Naive thymus-derived CD8-positive, alpha-beta T cell (primary cell): ENCODE data around the gene LAMA1. TPM values are rescaled to one million over a fixed set of nuclear protein-coding genes. Genes with fewer than 3 reads are reported as not detected.
A peak's percentile ranks its signal among the peaks of the same experiment; 100 is the strongest.

ENCODE experiments used
- ATAC-seq, 2 donors: fragments of 150-1000 bp; cut with Tn5 transposase in 1 of 2; sonication (Bioruptor Pico), chemical (Tn5 transposase) in 1 of 2; 1 replicate in 1 of 2; 2 replicates in 1 of 2; pipeline ENCODE4 v1.10.0; 2021; ENCODE audit warnings: mild to moderate bottlenecking in 2 of 2, moderate library complexity in 2 of 2
- POLR2A ChIA-PET: fragments of 350-600 bp; sonication (Branson Sonifier 250); formaldehyde crosslinking; loops from one replicate; lab custom pipeline; 2021; ENCODE audit warnings: antibody characterized with exemption; lab: Charles Lee
- DNase-seq, 10 donors: peaks; one replicate each; pipeline versions ENCODE4 v3.0.0 to v3.0.0-alpha.2; 2020 to 2022
- H3K27ac Mint-ChIP-seq, 10 donors: one replicate each; pipeline ENCODE4 v1.8.0; 2020 to 2022; ENCODE audit warnings: mild to moderate bottlenecking in 10 of 10, mixed read lengths in 10 of 10, moderate library complexity in 4 of 10, inconsistent platforms in 1 of 10
- H3K27me3 Mint-ChIP-seq, 5 donors: one replicate each; pipeline ENCODE4 v1.8.0; 2021 to 2022; ENCODE audit warnings: mixed read lengths in 5 of 5
- H3K36me3 Mint-ChIP-seq, 3 donors: one replicate each; pipeline ENCODE4 v1.8.0; 2020 to 2022; ENCODE audit warnings: mixed read lengths in 3 of 3, mild to moderate bottlenecking in 2 of 3, inconsistent platforms in 1 of 3
- H3K4me1 Mint-ChIP-seq, 4 donors: one replicate each; pipeline ENCODE4 v1.8.0; 2021 to 2022; ENCODE audit warnings: mixed read lengths in 4 of 4
- H3K4me3 Mint-ChIP-seq, 10 donors: one replicate each; pipeline ENCODE4 v1.8.0; 2020 to 2022; ENCODE audit warnings: mild to moderate bottlenecking in 10 of 10, mixed read lengths in 10 of 10, moderate library complexity in 6 of 10, inconsistent platforms in 1 of 10
- H3K9me3 Mint-ChIP-seq, 9 donors: one replicate each; pipeline ENCODE4 v1.8.0; 2020 to 2022; ENCODE audit warnings: mixed read lengths in 9 of 9, mild to moderate bottlenecking in 3 of 9, inconsistent platforms in 1 of 9, moderate library complexity in 1 of 9
- polyA plus RNA-seq, 3 donors: library from polyadenylated mRNA; unstranded; fragments of 300-500 nt; fragmentation: Illumina TruSeq; gene quantifications; one replicate each; pipeline ENCODE4 v1.2.3, GENCODE V29; 2021
- total RNA-seq, 8 experiments: library from RNA in 2 of 8; stranded (reverse) in 2 of 8; gene quantifications; one replicate each; pipeline ENCODE4 v1.2.3 and lab custom pipeline; 2021 to 2026

Gene LAMA1
- total and polyA plus RNA-seq, 5 experiments from 2014 or later = not detected

DNA sequence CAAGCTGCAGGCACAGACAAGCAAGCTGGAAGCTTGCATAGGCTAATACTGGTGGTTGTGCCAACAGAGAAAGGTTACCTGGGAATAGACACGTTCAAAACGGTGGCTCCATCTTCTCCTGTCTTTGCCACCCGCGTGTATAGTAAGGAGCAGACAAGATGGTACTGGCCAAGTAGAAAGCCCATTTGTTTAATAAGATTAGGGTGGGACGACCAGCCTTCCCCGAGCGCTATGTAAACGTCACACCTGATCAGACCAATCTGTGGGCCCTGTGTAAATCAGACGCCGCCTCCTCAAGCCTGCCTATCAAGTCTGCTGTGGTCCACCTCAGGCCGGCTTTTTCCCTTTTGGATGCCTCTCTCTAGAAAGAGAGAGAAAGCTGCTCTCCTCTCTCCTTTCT, 189.2 kb downstream of the LAMA1 start:
- DNase-seq (no peak), ATAC-seq (no peak)
- POLR2A ChIA-PET = no interaction called here
- H3K4me3 Mint-ChIP-seq = no peak overlapping the region
- peaks cover 0 to 12% (median 1%) of the 10 kb centered on the region in 9 donors for H3K9me3 Mint-ChIP-seq
- H3K27me3 Mint-ChIP-seq = peaks cover 0 to 2% (median 0%) of the 10 kb centered on the region in 5 donors
- no peaks in the 10 kb centered on the region for H3K4me1 Mint-ChIP-seq
- no peak overlapping the region for H3K27ac Mint-ChIP-seq
- no peaks in the 10 kb centered on the region for H3K36me3 Mint-ChIP-seq

GRCh38 chr18:6927153-6927552, 190.4 kb downstream of the LAMA1 start:
- no peak overlapping the region for H3K4me3 Mint-ChIP-seq
- H3K27me3 Mint-ChIP-seq = peaks cover 0 to 3% (median 0%) of the 10 kb centered on the region in 5 donors
- no peaks in the 10 kb centered on the region for H3K4me1 Mint-ChIP-seq
- POLR2A ChIA-PET = no interaction called here
- peaks cover 0 to 12% (median 3%) of the 10 kb centered on the region in 9 donors for H3K9me3 Mint-ChIP-seq
- H3K36me3 Mint-ChIP-seq = no peaks in the 10 kb centered on the region
- H3K27ac Mint-ChIP-seq = no peak overlapping the region
- ATAC-seq (no peak), DNase-seq (no peak)

GRCh38 chr18:6923220-6923619, 194.4 kb downstream of the LAMA1 start:
- POLR2A ChIA-PET = no interaction called here
- no peak overlapping the region for H3K4me3 Mint-ChIP-seq
- peaks cover 0 to 1% (median 0%) of the 10 kb centered on the region in 4 donors for H3K4me1 Mint-ChIP-seq
- peaks cover 0 to 8% (median 2%) of the 10 kb centered on the region in 5 donors for H3K27me3 Mint-ChIP-seq
- H3K36me3 Mint-ChIP-seq = no peaks in the 10 kb centered on the region
- ATAC-seq (no peak), DNase-seq (no peak)
- no peak overlapping the region for H3K27ac Mint-ChIP-seq
- peaks cover 0 to 20% (median 4%) of the 10 kb centered on the region in 9 donors for H3K9me3 Mint-ChIP-seq

- Mint-ChIP-seq H3K36me3 (no peaks in the 10 kb centered on the region), H3K4me1 (peaks cover 0 to 1% (median 0%) of the 10 kb centered on the region in 4 donors), H3K9me3 (peaks cover 0 to 20% (median 4%) of the 10 kb centered on the region in 9 donors), H3K27me3 (peaks cover 0 to 10% (median 2%) of the 10 kb centered on the region in 5 donors), H3K27ac (no peak overlapping the region), H3K4me3 (no peak overlapping the region)
- POLR2A ChIA-PET = no interaction called here
- no peak for DNase-seq
- ATAC-seq = no peak
Measured at GRCh38 chr18:6921571-6921970, 196.0 kb downstream of the LAMA1 start.

GRCh38 chr18:6920099-6920955, 197.3 kb downstream of the LAMA1 start:
- H3K4me3 Mint-ChIP-seq = peak overlapping the region in 1 of 10 donors; percentile 31
- H3K36me3 Mint-ChIP-seq = no peaks in the 10 kb centered on the region
- ATAC-seq = no peak
- no peak for DNase-seq
- peaks cover 1 to 10% (median 2%) of the 10 kb centered on the region in 5 donors for H3K27me3 Mint-ChIP-seq
- H3K9me3 Mint-ChIP-seq = peaks cover 0 to 20% (median 4%) of the 10 kb centered on the region in 9 donors
- peak overlapping the region in 1 of 10 donors; percentile 36 for H3K27ac Mint-ChIP-seq
- peaks cover 0 to 1% (median 0%) of the 10 kb centered on the region in 4 donors for H3K4me1 Mint-ChIP-seq
- POLR2A ChIA-PET = no interaction called here

DNA sequence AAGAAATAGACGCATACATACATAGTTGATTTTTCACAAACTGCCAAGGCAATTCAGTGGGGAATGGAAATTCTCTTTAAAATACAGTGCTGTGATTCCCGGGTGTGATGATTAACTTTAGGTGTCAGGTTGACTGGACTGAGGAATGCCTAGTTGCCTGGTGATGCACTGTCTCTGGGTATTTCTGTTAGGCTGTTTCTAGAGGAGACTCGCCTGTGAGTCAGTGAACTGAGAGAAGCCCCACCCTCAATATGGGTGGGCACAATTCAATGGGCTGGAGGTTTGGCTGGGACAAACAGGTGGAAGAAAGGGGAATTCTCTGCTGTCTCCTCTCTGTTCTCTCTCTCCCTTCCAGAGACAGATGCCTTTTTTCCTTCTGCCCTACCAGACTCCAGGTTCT, 200.5 kb downstream of the LAMA1 start:
- DNase-seq = no peak
- POLR2A ChIA-PET = no interaction called here
- H3K9me3 Mint-ChIP-seq = peaks cover 0 to 10% (median 2%) of the 10 kb centered on the region in 9 donors
- H3K36me3 Mint-ChIP-seq = no peaks in the 10 kb centered on the region
- no peak for ATAC-seq
- H3K4me1 Mint-ChIP-seq = peaks cover 0 to 1% (median 0%) of the 10 kb centered on the region in 4 donors
- H3K27me3 Mint-ChIP-seq = peaks cover 1 to 10% (median 2%) of the 10 kb centered on the region in 5 donors
- no peak overlapping the region for H3K4me3 Mint-ChIP-seq
- no peak overlapping the region for H3K27ac Mint-ChIP-seq

GRCh38 chr18:6901286-6901926, 216.2 kb downstream of the LAMA1 start:
- no peaks in the 10 kb centered on the region for H3K27me3 Mint-ChIP-seq
- DNase-seq (no peak), ATAC-seq (no peak)
- peaks cover 0 to 12% (median 0%) of the 10 kb centered on the region in 3 donors for H3K36me3 Mint-ChIP-seq
- peaks cover 8 to 23% (median 17%) of the 10 kb centered on the region in 9 donors for H3K9me3 Mint-ChIP-seq
- H3K27ac Mint-ChIP-seq = no peak overlapping the region
- no peaks in the 10 kb centered on the region for H3K4me1 Mint-ChIP-seq
- POLR2A ChIA-PET = no interaction called here
- no peak overlapping the region for H3K4me3 Mint-ChIP-seq

DNA sequence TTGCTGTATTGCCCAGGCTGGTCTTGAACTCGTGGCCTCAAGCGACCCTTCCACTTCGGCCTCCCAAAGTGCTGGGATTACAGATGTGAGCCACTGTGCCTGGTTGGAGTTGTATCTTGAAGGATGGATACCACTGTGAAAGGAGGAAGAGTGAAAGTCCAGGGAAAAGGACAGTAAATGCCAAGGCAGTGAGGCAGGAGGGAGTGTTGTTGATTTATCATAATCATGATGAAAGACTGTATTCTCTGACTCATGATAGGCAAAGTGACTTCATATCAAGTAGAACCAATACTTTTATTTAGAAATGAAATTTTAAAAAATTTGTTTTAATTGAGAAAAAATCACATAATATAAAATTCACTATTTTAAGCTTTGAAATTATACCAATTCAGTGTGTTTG, 225.8 kb downstream of the LAMA1 start:
- H3K36me3 Mint-ChIP-seq = no peaks in the 10 kb centered on the region
- POLR2A ChIA-PET = no interaction called here
- ATAC-seq (no peak), DNase-seq (no peak)
- H3K27ac Mint-ChIP-seq = no peak overlapping the region
- no peaks in the 10 kb centered on the region for H3K4me1 Mint-ChIP-seq
- H3K9me3 Mint-ChIP-seq = peaks cover 0 to 4% (median 0%) of the 10 kb centered on the region in 9 donors
- H3K4me3 Mint-ChIP-seq = no peak overlapping the region
- peaks cover 0 to 5% (median 2%) of the 10 kb centered on the region in 5 donors for H3K27me3 Mint-ChIP-seq

Other genes with a start within 250 kb of the LAMA1 start
- gene LRRC30, start 113.3 kb upstream of the LAMA1 start, total RNA-seq = not detected
- not detected for gene LRRC30, start 113.3 kb upstream of the LAMA1 start, polyA plus RNA-seq